ENCODE data around the gene ABCC1. TPM values are rescaled to one million over a fixed set of nuclear protein-coding genes. Genes with fewer than 3 reads are reported as not detected.

The ABCC1 gene
- polyA plus RNA-seq, 1 of the 3 experiments (the other 2 are of a cell fraction), result 23.7 TPM

- H3F3A ChIP-seq (replicated peaks; ENCODE audit: insufficient read depth), result peaks cover 18% of the 10 kb centered on the region
- H3K9me3 ChIP-seq, result no peaks in the 10 kb centered on the region
- no peak overlapping the region for H2AFZ ChIP-seq (ENCODE audit: low read depth)
- 100% methylated on average over 2 of the region's 3 CpGs for WGBS (ENCODE audit: low lambda C conversion rate)
- POLR2A ChIA-PET, result no interaction called here
- H3K36me3 ChIP-seq (replicated peaks in 1 of 2; ENCODE audit: control insufficient read depth in 1 of 2, insufficient read depth in 2 of 2, low read length in 1 of 2), result peaks cover 0 to 24% of the 10 kb centered on the region in 2 experiments
- H3K27ac ChIP-seq (ENCODE audit: low read depth in 2 of 2, low read length in 1 of 2), result peak overlapping the region in 1 of 2 experiments; percentile 89; a peak in 2 of 4 replicates
- CTCF ChIA-PET, result interaction anchor here (1.3 to 1.5 kb wide), 2 partner anchors 10 to 41 kb away, joined by 3 to 4 read pairs; no protein-coding TSS in a partner anchor
- H3K4me3 ChIP-seq (ENCODE audit: low read depth in 2 of 2, low read length in 1 of 2), result no peak overlapping the region
- no peaks in the 10 kb centered on the region for H3K9me2 ChIP-seq
- H3K79me2 ChIP-seq (ENCODE audit: insufficient read depth), result peaks cover 10% of the 10 kb centered on the region; the same call in 1 of the 2 replicates
- DNase-seq, result no peak
- 0 out of 2 replicates have a peak overlapping the region, but pooled peaks have one; percentile 65 for H3K4me2 ChIP-seq
- H3K4me1 ChIP-seq (ENCODE audit: control insufficient read depth in 1 of 2, insufficient read depth in 2 of 2, low read depth in 1 of 2, low read length in 1 of 2), result peaks cover 23 to 31% of the 10 kb centered on the region in 2 experiments
- TF ChIP-seq TEAD4 (IDR thresholded peaks at IDR 0.05; ENCODE audit: borderline replicate concordance, insufficient read depth) (no peak), TCF12 (IDR thresholded peaks at IDR 0.05) (no peak), RFX5 (IDR thresholded peaks at IDR 0.05; ENCODE audit: low read length) (no peak), PBX3 (IDR thresholded peaks at IDR 0.05) (no peak), CTCF (IDR thresholded peaks at IDR 0.05) (no peak), USF1 (IDR thresholded peaks at IDR 0.05; ENCODE audit: borderline replicate concordance, low read depth) (no peak), IRF3 (IDR thresholded peaks at IDR 0.05; ENCODE audit: low read depth, low read length) (no peak), POLR2AphosphoS5 (IDR thresholded peaks at IDR 0.05; ENCODE audit: low read depth, low read length) (no peak), SMC3 (IDR thresholded peaks at IDR 0.05; ENCODE audit: low read depth, low read length) (no peak), EP300 (IDR thresholded peaks at IDR 0.05; ENCODE audit: borderline replicate concordance in 1 of 2, low read depth in 1 of 2, low read length in 1 of 2) (no peak), FOSL2 (IDR thresholded peaks at IDR 0.05; ENCODE audit: borderline replicate concordance, low read depth) (no peak), FOXM1 (IDR thresholded peaks at IDR 0.05; ENCODE audit: low read depth) (no peak), YY1 (IDR thresholded peaks at IDR 0.05; ENCODE audit: low read depth) (no peak), FOXJ3 (CRISPR knock-in tag; IDR thresholded peaks at IDR 0.05) (no peak), GATA2 (CRISPR knock-in tag; IDR thresholded peaks at IDR 0.05) (no peak), TAF1 (IDR thresholded peaks at IDR 0.05; ENCODE audit: borderline replicate concordance, low read depth, low read length) (no peak), EZH2phosphoT487 (IDR thresholded peaks at IDR 0.05; ENCODE audit: borderline replicate concordance, low read depth) (no peak)
- 0 out of 2 replicates have a peak, but pooled peaks cover 2% of the 10 kb centered on the region for H4K20me1 ChIP-seq (ENCODE audit: insufficient read depth)
- no peak overlapping the region for H3K9ac ChIP-seq
- H3K27me3 ChIP-seq (ENCODE audit: insufficient read depth), result no peaks in the 10 kb centered on the region
Measured at GRCh38 chr16:16021020-16021419, 71.6 kb downstream of the ABCC1 start.

Measured in SK-N-SH (cell line).